Measurements from ENCODE around the gene GYS2. TPM values are rescaled to one million over a fixed set of nuclear protein-coding genes. Genes with fewer than 3 reads are reported as not detected.

Gene GYS2
- total and polyA plus RNA-seq, 4 experiments from 2014 or later = 0.11 to 0.32 TPM; not detected in 2

GRCh38 chr12:21529456-21529855, 75.2 kb downstream of the GYS2 start:
- H3K9me3 Mint-ChIP-seq = peaks cover 0 to 2% (median under 1%) of the 10 kb centered on the region in 8 donors
- no peaks in the 10 kb centered on the region for H3K36me3 Mint-ChIP-seq
- Histone ChIP-seq H3K9me3 (ENCODE audit: control insufficient read depth in 1 of 2, low read length in 2 of 2) (no peaks in the 10 kb centered on the region), H3K4me3 (ENCODE audit: low read length in 2 of 2) (no peak overlapping the region), H3K4me1 (ENCODE audit: insufficient read depth, low read length) (peaks cover 12% of the 10 kb centered on the region), H3K36me3 (ENCODE audit: insufficient read depth, low read length) (no peaks in the 10 kb centered on the region), H3K27ac (ENCODE audit: low read depth, low read length) (no peak overlapping the region), H3K27me3 (ENCODE audit: insufficient read depth, low read length) (peaks cover 8% of the 10 kb centered on the region)
- POLR2A ChIA-PET (ENCODE audit: partially characterized antibody) = no interaction called here
- intact Hi-C loops (cut with micrococcal nuclease) = loop anchor here (5.0 kb wide), 1 partner anchor 163 kb away; no protein-coding TSS in a partner anchor
- CTCF ChIA-PET (ENCODE audit: partially characterized antibody) = no interaction called here
- H3K4me3 Mint-ChIP-seq = no peak overlapping the region
- no peak for DNase-seq
- H3K27ac Mint-ChIP-seq = no peak overlapping the region
- peaks cover 4 to 9% (median 5%) of the 10 kb centered on the region in 4 donors for H3K4me1 Mint-ChIP-seq
- H3K27me3 Mint-ChIP-seq = peaks cover 17 to 21% of the 10 kb centered on the region in 2 donors

GRCh38 chr12:21528953-21529352, 75.7 kb downstream of the GYS2 start:
- no peak overlapping the region for H3K27ac Mint-ChIP-seq
- Histone ChIP-seq H3K36me3 (ENCODE audit: insufficient read depth, low read length) (no peaks in the 10 kb centered on the region), H3K27me3 (ENCODE audit: insufficient read depth, low read length) (peaks cover 8% of the 10 kb centered on the region), H3K4me1 (ENCODE audit: insufficient read depth, low read length) (peaks cover 12% of the 10 kb centered on the region), H3K27ac (ENCODE audit: low read depth, low read length) (no peak overlapping the region), H3K9me3 (ENCODE audit: control insufficient read depth in 1 of 2, low read length in 2 of 2) (no peaks in the 10 kb centered on the region), H3K4me3 (ENCODE audit: low read length in 2 of 2) (no peak overlapping the region)
- ChIA-PET POLR2A (ENCODE audit: partially characterized antibody) (interaction anchor here (2.0 kb wide), 1 partner anchor 28 kb away, joined by 13 read pairs; the partner anchor contains the start of genes GOLT1B and RECQL), CTCF (ENCODE audit: partially characterized antibody) (no interaction called here)
- peaks cover 17 to 21% of the 10 kb centered on the region in 2 donors for H3K27me3 Mint-ChIP-seq
- H3K4me3 Mint-ChIP-seq = peak overlapping the region in 2 of 8 donors; percentile 82 to 88
- H3K36me3 Mint-ChIP-seq = no peaks in the 10 kb centered on the region
- intact Hi-C loops (cut with micrococcal nuclease) = loop anchor here (5.0 kb wide), 1 partner anchor 163 kb away; no protein-coding TSS in a partner anchor
- H3K4me1 Mint-ChIP-seq = peaks cover 4 to 9% (median 5%) of the 10 kb centered on the region in 4 donors
- peaks cover 0 to 5% (median 4%) of the 10 kb centered on the region in 8 donors for H3K9me3 Mint-ChIP-seq
- no peak for DNase-seq

GRCh38 chr12:21527451-21528180, 77.0 kb downstream of the GYS2 start:
- H3K4me3 Mint-ChIP-seq = peak overlapping the region; percentile 81 to 89 (median 84)
- H3K27ac ChIP-seq (ENCODE audit: low read depth, low read length) = no peak overlapping the region
- H3K36me3 ChIP-seq (ENCODE audit: insufficient read depth, low read length) = no peaks in the 10 kb centered on the region
- peaks cover 12% of the 10 kb centered on the region for H3K4me1 ChIP-seq (ENCODE audit: insufficient read depth, low read length)
- peaks cover 17 to 21% of the 10 kb centered on the region in 2 donors for H3K27me3 Mint-ChIP-seq
- peak; percentile 52 to 66 (median 58) for DNase-seq
- H3K27me3 ChIP-seq (ENCODE audit: insufficient read depth, low read length) = peaks cover 8% of the 10 kb centered on the region
- H3K9me3 Mint-ChIP-seq = peaks cover 0 to 5% (median 4%) of the 10 kb centered on the region in 8 donors
- ChIA-PET CTCF (ENCODE audit: partially characterized antibody) (interaction anchor here (0.8 to 1.0 kb wide), 2 partner anchors 16 to 18 kb away, joined by 3 read pairs; no protein-coding TSS in a partner anchor), POLR2A (ENCODE audit: partially characterized antibody) (interaction anchor here (0.7 to 2.6 kb wide), 5 partner anchors 17 to 130 kb away, joined by 3 to 13 read pairs (median 4); partner anchors contain the start of genes GOLT1B, LDHB, PYROXD1 and RECQL)
- no peaks in the 10 kb centered on the region for H3K36me3 Mint-ChIP-seq
- peaks cover 4 to 9% (median 5%) of the 10 kb centered on the region in 4 donors for H3K4me1 Mint-ChIP-seq
- peak overlapping the region; percentile 27 to 61 for H3K4me3 ChIP-seq (ENCODE audit: low read length in 2 of 2)
- no peaks in the 10 kb centered on the region for H3K9me3 ChIP-seq (ENCODE audit: control insufficient read depth in 1 of 2, low read length in 2 of 2)
- intact Hi-C loops (cut with micrococcal nuclease) = loop anchor here (5.0 kb wide), 1 partner anchor 165 kb away; no protein-coding TSS in a partner anchor
- H3K27ac Mint-ChIP-seq = no peak overlapping the region

GRCh38 chr12:21526721-21527345, 77.8 kb downstream of the GYS2 start:
- POLR2A ChIA-PET (ENCODE audit: partially characterized antibody) = interaction anchor here (1.0 to 2.6 kb wide), 4 partner anchors 16 to 131 kb away, joined by 4 to 13 read pairs (median 6); partner anchors contain the start of genes GOLT1B, LDHB and RECQL

GRCh38 chr12:21526053-21526452, 78.6 kb downstream of the GYS2 start, which contains the start of gene SPX:
Gene SPX (plus strand): TSS chr12:21526296. CDS start chr12:21526473, 177 bp downstream.
- H3K27ac Mint-ChIP-seq = peak within 1 kb of the TSS in 2 of 7 donors; percentile 23 to 33
- H3K27me3 ChIP-seq (ENCODE audit: insufficient read depth, low read length) = peaks cover 8% of the 10 kb centered on the region
- H3K4me1 ChIP-seq (ENCODE audit: insufficient read depth, low read length) = peaks cover 12% of the 10 kb centered on the region
- no peaks in the 10 kb centered on the region for H3K36me3 ChIP-seq (ENCODE audit: insufficient read depth, low read length)
- H3K27ac ChIP-seq (ENCODE audit: low read depth, low read length) = no peak within 1 kb of the TSS
- POLR2A ChIA-PET (ENCODE audit: partially characterized antibody) = interaction anchor here (2.6 kb wide), 1 partner anchor 15 kb away, joined by 9 read pairs; no protein-coding TSS in a partner anchor
- CTCF ChIA-PET (ENCODE audit: partially characterized antibody) = interaction anchor here (0.9 to 1.1 kb wide), 2 partner anchors 24 to 154 kb away, joined by 3 to 4 read pairs; partner anchors contain the start of gene GOLT1B
- peaks cover 0 to 5% (median 4%) of the 10 kb centered on the region in 8 donors for H3K9me3 Mint-ChIP-seq
- H3K4me3 Mint-ChIP-seq = peak within 1 kb of the TSS; percentile 80 to 89 (median 84)
- no peak for DNase-seq
- no peaks in the 10 kb centered on the region for H3K9me3 ChIP-seq (ENCODE audit: control insufficient read depth in 1 of 2, low read length in 2 of 2)
- H3K4me1 Mint-ChIP-seq = peaks cover 4 to 9% (median 5%) of the 10 kb centered on the region in 4 donors
- H3K27me3 Mint-ChIP-seq = peaks cover 17% of the 10 kb centered on the region in 2 donors
- intact Hi-C loops (cut with micrococcal nuclease) = loop anchor here (5.0 kb wide), 1 partner anchor 166 kb away; no protein-coding TSS in a partner anchor
- H3K36me3 Mint-ChIP-seq = no peaks in the 10 kb centered on the region
- peak within 1 kb of the TSS; percentile 27 to 61 for H3K4me3 ChIP-seq (ENCODE audit: low read length in 2 of 2)

More at GRCh38 chr12:21526721-21527345, 77.8 kb downstream of the GYS2 start:
- H3K4me3 ChIP-seq (ENCODE audit: low read length in 2 of 2) = peak overlapping the region; percentile 27 to 61
- H3K9me3 ChIP-seq (ENCODE audit: control insufficient read depth in 1 of 2, low read length in 2 of 2) = no peaks in the 10 kb centered on the region
- H3K4me1 ChIP-seq (ENCODE audit: insufficient read depth, low read length) = peaks cover 12% of the 10 kb centered on the region
- CTCF ChIA-PET (ENCODE audit: partially characterized antibody) = interaction anchor here (0.9 to 1.1 kb wide), 2 partner anchors 25 to 153 kb away, joined by 3 to 4 read pairs; partner anchors contain the start of gene GOLT1B
- H3K27ac Mint-ChIP-seq = peak overlapping the region in 1 of 7 donors; percentile 33
- peaks cover 17 to 21% of the 10 kb centered on the region in 2 donors for H3K27me3 Mint-ChIP-seq
- no peak for DNase-seq
- no peaks in the 10 kb centered on the region for H3K36me3 Mint-ChIP-seq
- no peak overlapping the region for H3K27ac ChIP-seq (ENCODE audit: low read depth, low read length)
- no peaks in the 10 kb centered on the region for H3K36me3 ChIP-seq (ENCODE audit: insufficient read depth, low read length)
- H3K27me3 ChIP-seq (ENCODE audit: insufficient read depth, low read length) = peaks cover 8% of the 10 kb centered on the region
- H3K4me1 Mint-ChIP-seq = peaks cover 4 to 9% (median 5%) of the 10 kb centered on the region in 4 donors
- H3K4me3 Mint-ChIP-seq = peak overlapping the region; percentile 80 to 89 (median 84)
- H3K9me3 Mint-ChIP-seq = peaks cover 0 to 5% (median 4%) of the 10 kb centered on the region in 8 donors
- intact Hi-C loops (cut with micrococcal nuclease) = loop anchor here (5.0 kb wide), 1 partner anchor 165 kb away; no protein-coding TSS in a partner anchor

GRCh38 chr12:21523148-21523547, 81.5 kb downstream of the GYS2 start:
- Mint-ChIP-seq H3K27ac (no peak overlapping the region), H3K9me3 (peaks cover 0 to 5% (median 4%) of the 10 kb centered on the region in 8 donors), H3K27me3 (peaks cover 3 to 4% of the 10 kb centered on the region in 2 donors), H3K4me3 (no peak overlapping the region), H3K4me1 (peaks cover 4 to 5% (median 4%) of the 10 kb centered on the region in 4 donors), H3K36me3 (peaks cover 5 to 9% of the 10 kb centered on the region in 2 donors)
- no peak for DNase-seq
- CTCF ChIA-PET (ENCODE audit: partially characterized antibody) = no interaction called here
- Histone ChIP-seq H3K4me1 (ENCODE audit: insufficient read depth, low read length) (peaks cover 8% of the 10 kb centered on the region), H3K27ac (ENCODE audit: low read depth, low read length) (no peak overlapping the region), H3K4me3 (ENCODE audit: low read length in 2 of 2) (no peak overlapping the region), H3K9me3 (ENCODE audit: control insufficient read depth in 1 of 2, low read length in 2 of 2) (no peaks in the 10 kb centered on the region), H3K27me3 (ENCODE audit: insufficient read depth, low read length) (peaks cover 8% of the 10 kb centered on the region), H3K36me3 (ENCODE audit: insufficient read depth, low read length) (no peaks in the 10 kb centered on the region)
- intact Hi-C loops (cut with micrococcal nuclease) = no loop called here
- POLR2A ChIA-PET (ENCODE audit: partially characterized antibody) = no interaction called here
